ENCODE results near the gene HOXB3.

Gene HOXB3

GRCh38 chr17:48626245-48627117 is 36.4 kb upstream of the HOXB3 start, which contains the start of gene HOXB9:
Gene HOXB9 (minus strand): TSS chr17:48626358. CDS start chr17:48626269, 89 bp downstream.
- in situ Hi-C loops (cut with MboI; ENCODE audit: low sequenced_read_pairs): no loop called here

- in situ Hi-C loops (cut with MboI; ENCODE audit: low sequenced_read_pairs): no loop called here
Measured at GRCh38 chr17:48625495-48626244, 35.6 kb upstream of the HOXB3 start.

- in situ Hi-C loops (cut with MboI; ENCODE audit: low sequenced_read_pairs): no loop called here
Measured at GRCh38 chr17:48624544-48625494, 34.8 kb upstream of the HOXB3 start.

- in situ Hi-C loops (cut with MboI; ENCODE audit: low sequenced_read_pairs): no loop called here
Measured at GRCh38 chr17:48624118-48624517, 34.1 kb upstream of the HOXB3 start.

GRCh38 chr17:48623583-48623982 is 33.5 kb upstream of the HOXB3 start:
- in situ Hi-C loops (cut with MboI; ENCODE audit: low sequenced_read_pairs): no loop called here

GRCh38 chr17:48622857-48623256 is 32.8 kb upstream of the HOXB3 start:
- in situ Hi-C loops (cut with MboI; ENCODE audit: low sequenced_read_pairs): no loop called here

GRCh38 chr17:48621410-48622392 is 31.7 kb upstream of the HOXB3 start:
- in situ Hi-C loops (cut with MboI; ENCODE audit: low sequenced_read_pairs): no loop called here

GRCh38 chr17:48620461-48621139 is 30.6 kb upstream of the HOXB3 start:
- in situ Hi-C loops (cut with MboI; ENCODE audit: low sequenced_read_pairs): no loop called here

GRCh38 chr17:48619826-48620449 is 29.9 kb upstream of the HOXB3 start:
- in situ Hi-C loops (cut with MboI; ENCODE audit: low sequenced_read_pairs): no loop called here

- in situ Hi-C loops (cut with MboI; ENCODE audit: low sequenced_read_pairs): no loop called here
Measured at GRCh38 chr17:48618256-48618896, 28.3 kb upstream of the HOXB3 start.

- in situ Hi-C loops (cut with MboI; ENCODE audit: low sequenced_read_pairs): no loop called here
Measured at GRCh38 chr17:48617471-48618255, 27.6 kb upstream of the HOXB3 start.

GRCh38 chr17:48616717-48617470 is 26.9 kb upstream of the HOXB3 start:
- in situ Hi-C loops (cut with MboI; ENCODE audit: low sequenced_read_pairs): no loop called here

GRCh38 chr17:48615963-48616716 is 26.1 kb upstream of the HOXB3 start:
- in situ Hi-C loops (cut with MboI; ENCODE audit: low sequenced_read_pairs): no loop called here

GRCh38 chr17:48615047-48615962 is 25.3 kb upstream of the HOXB3 start, which contains the start of gene HOXB8:
Gene HOXB8 (minus strand): TSS chr17:48615292. CDS start chr17:48614704, 588 bp downstream.
- in situ Hi-C loops (cut with MboI; ENCODE audit: low sequenced_read_pairs): no loop called here

Data from HL-60/S4 treated with retinoic acid at 250 ng/mL for 4 days and 3 days (cell line).